GM23338 (cell line): ENCODE measurements around the gene SLC6A5. TPM values are rescaled to one million over a fixed set of nuclear protein-coding genes. Genes with fewer than 3 reads are reported as not detected.

Experiments
- ATAC-seq: fragments of 200-7000 bp; cut with Tn5 transposase; 3 replicates; pipeline ENCODE4 v1.9.1; 2020
- DNase-seq: peaks from one replicate; pipeline ENCODE4 v3.0.0-alpha.2; 2015; ENCODE audit warnings: low spot score
- H2AFZ ChIP-seq: fragments of 200-600 bp; sonication (generic); 2 replicates; pipeline ENCODE4 v1.8.0; 2016; ENCODE audit warnings: antibody characterized with exemption, mild to moderate bottlenecking, moderate library complexity
- H3F3A ChIP-seq: fragments of 200-600 bp; sonication (generic); replicated peaks from 2 replicates; pipeline ENCODE4 v1.8.0; 2017; ENCODE audit warnings: antibody characterized with exemption, mixed run types, low read depth
- H3K27ac ChIP-seq: fragments of 200-600 bp; sonication (generic); 2 replicates; pipeline ENCODE4 v1.6.1; 2016; ENCODE audit warnings: low read depth
- H3K27me3 ChIP-seq: fragments of 200-600 bp; sonication (generic); 2 replicates; pipeline ENCODE4 v1.8.0; 2016; ENCODE audit warnings: mild to moderate bottlenecking, mixed run types, moderate library complexity; ENCODE audit not compliant: insufficient read depth
- H3K36me3 ChIP-seq: fragments of 200-600 bp; sonication (generic); 2 replicates; pipeline ENCODE4 v1.8.0; 2016; ENCODE audit warnings: mild to moderate bottlenecking; ENCODE audit not compliant: insufficient read depth
- H3K4me1 ChIP-seq: fragments of 200-600 bp; sonication (generic); 2 replicates; pipeline ENCODE4 v1.8.0; 2016; ENCODE audit warnings: mild to moderate bottlenecking, moderate library complexity; ENCODE audit not compliant: insufficient read depth
- H3K4me2 ChIP-seq: fragments of 200-600 bp; sonication (generic); 2 replicates; pipeline ENCODE4 v1.7.1; 2017; ENCODE audit warnings: mixed run types
- H3K4me3 ChIP-seq: fragments of 200-600 bp; sonication (generic); 2 replicates; pipeline ENCODE4 v1.6.1; 2016; ENCODE audit warnings: mixed run types
- H3K79me2 ChIP-seq: fragments of 200-600 bp; sonication (generic); replicated peaks from 2 replicates; pipeline ENCODE4 v1.8.0; 2017; ENCODE audit warnings: mild to moderate bottlenecking; ENCODE audit not compliant: insufficient read depth
- H3K9me2 ChIP-seq: fragments of 200-600 bp; sonication (generic); 2 replicates; pipeline ENCODE4 v1.8.0; 2017; ENCODE audit not compliant: insufficient read depth
- H4K20me1 ChIP-seq: fragments of 200-600 bp; sonication (generic); replicated peaks from 2 replicates; pipeline ENCODE4 v1.8.0; 2017; ENCODE audit warnings: mild to moderate bottlenecking; ENCODE audit not compliant: insufficient read depth
- H3K27ac Mint-ChIP-seq: 2 replicates; pipeline ENCODE4 v1.8.0; 2020; ENCODE audit warnings: inconsistent platforms, mild to moderate bottlenecking, moderate library complexity, mixed read lengths
- H3K27me3 Mint-ChIP-seq: 3 replicates; pipeline ENCODE4 v1.8.0; 2022; ENCODE audit warnings: low read depth, mild to moderate bottlenecking, moderate library complexity, mixed read lengths, inconsistent platforms; ENCODE audit not compliant: insufficient read depth, poor library complexity
- H3K36me3 Mint-ChIP-seq: 3 replicates; pipeline ENCODE4 v1.8.0; 2021; ENCODE audit warnings: low read depth, mild to moderate bottlenecking, inconsistent platforms, moderate library complexity, mixed read lengths
- H3K4me1 Mint-ChIP-seq: 3 replicates; pipeline ENCODE4 v1.8.0; 2020; ENCODE audit warnings: mild to moderate bottlenecking, inconsistent platforms, mixed read lengths
- H3K4me3 Mint-ChIP-seq: 3 replicates; pipeline ENCODE4 v1.8.0; 2021; ENCODE audit warnings: moderate library complexity, mild to moderate bottlenecking, inconsistent platforms, mixed read lengths
- H3K9me3 Mint-ChIP-seq: 3 replicates; pipeline ENCODE4 v1.8.0; 2020; ENCODE audit warnings: moderate library complexity, mild to moderate bottlenecking, inconsistent platforms, mixed read lengths
- CREB1 ChIP-seq: fragments of 250-450 bp; sonication (Bioruptor Pico); IDR thresholded peaks from 2 replicates; pipeline ENCODE4 v1.5.0; 2020; ENCODE audit warnings: low read depth, mild to moderate bottlenecking, moderate library complexity
- EZH2 ChIP-seq: fragments of 200-600 bp; sonication (generic); IDR thresholded peaks from one replicate; pipeline ENCODE4 v1.8.0; 2017; ENCODE audit warnings: antibody characterized with exemption, mild to moderate bottlenecking, low read depth; ENCODE audit not compliant: unreplicated experiment
- EZH2phosphoT487 ChIP-seq: fragments of 200-600 bp; sonication (generic); IDR thresholded peaks from one replicate; pipeline ENCODE4 v1.8.1; 2018; ENCODE audit warnings: antibody characterized with exemption; ENCODE audit not compliant: unreplicated experiment
- JUNB ChIP-seq: IDR thresholded peaks from one replicate; pipeline ENCODE4 v1.6.1; 2016; ENCODE audit warnings: antibody characterized with exemption; ENCODE audit not compliant: unreplicated experiment
- NANOG ChIP-seq: IDR thresholded peaks from 2 replicates; pipeline ENCODE4 v1.6.1; 2016; ENCODE audit warnings: antibody characterized with exemption, borderline replicate concordance
- POLR2AphosphoS5 ChIP-seq: IDR thresholded peaks from 2 replicates; pipeline ENCODE4 v1.6.1; 2016; ENCODE audit warnings: antibody characterized with exemption, low read depth
- REST ChIP-seq: IDR thresholded peaks from one replicate; pipeline ENCODE4 v1.6.1; 2018; ENCODE audit warnings: antibody characterized with exemption; ENCODE audit not compliant: unreplicated experiment
- long read RNA-seq: library from polyadenylated mRNA; unstranded; transcript quantifications from one replicate; pipeline ENCODE4 v2.0.0, GENCODE V29; 2020; ENCODE audit not compliant: unreplicated experiment
- polyA plus RNA-seq: library from polyadenylated mRNA; unstranded; fragments of >200 nt; fragmentation: Nextera tagmentation; extraction: Ambion mirVana; gene quantifications from 2 replicates; pipeline ENCODE4 v1.2.1, GENCODE V29; 2016
- total RNA-seq: library from RNA; depleted of rRNA; stranded (reverse); fragments of >200 nt; shearing (Covaris generic); gene quantifications from 2 replicates; pipeline ENCODE4 v1.2.3, GENCODE V29; 2014; rRNA removed
- TF ChIP-seq, protein P1 (sequence below): fragments of 250-450 bp; sonication (Bioruptor Pico); IDR thresholded peaks from 2 replicates; pipeline ENCODE4 v1.5.0; 2020; ENCODE audit warnings: mild to moderate bottlenecking, moderate library complexity
- TF ChIP-seq, protein P2 (sequence below): IDR thresholded peaks from 2 replicates; pipeline ENCODE4 v1.6.1; 2016; ENCODE audit warnings: antibody characterized with exemption

Gene SLC6A5
- not detected in 2 replicates for total RNA-seq
- not detected in 2 replicates for polyA plus RNA-seq
- long read RNA-seq, result 0 reads

DNA sequence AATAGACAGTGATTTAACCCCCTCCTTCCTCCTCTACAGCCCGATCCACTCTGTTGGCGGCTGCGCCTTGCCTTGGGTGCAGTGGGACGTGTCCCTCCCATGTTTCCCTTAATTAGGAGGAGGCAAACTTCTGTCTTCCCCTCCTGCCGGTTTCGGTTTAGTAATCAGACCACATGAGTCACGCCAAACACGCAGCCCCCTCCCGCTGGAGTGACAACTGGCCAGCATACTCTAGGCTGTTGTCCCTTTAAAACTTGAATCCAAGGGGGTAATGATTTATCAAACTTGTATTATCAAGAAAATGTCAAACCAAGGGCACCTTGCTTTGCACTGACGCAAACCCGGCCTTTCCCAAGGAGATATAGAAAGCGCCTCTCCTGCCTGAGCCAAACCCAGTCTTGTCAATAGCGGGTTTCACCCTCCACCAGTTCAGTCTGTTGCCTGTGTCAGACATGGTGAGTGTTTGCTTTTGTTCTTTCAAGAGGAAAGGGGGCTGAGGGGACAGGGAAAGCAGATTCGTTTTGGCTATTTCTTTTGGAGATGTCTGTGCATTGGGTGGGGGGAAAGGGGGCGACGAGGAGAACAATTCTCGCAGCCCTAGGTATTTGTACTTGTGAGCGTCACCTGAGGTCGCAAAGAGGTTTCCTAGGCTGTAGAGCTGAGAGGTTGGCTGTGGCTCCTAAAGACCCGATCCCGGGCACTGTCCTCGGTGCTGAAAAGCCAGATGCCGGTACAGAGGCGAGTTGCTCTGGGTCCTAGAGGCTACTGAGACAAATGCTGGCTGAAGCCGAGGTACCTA lies at the start of gene SLC6A5:
Gene SLC6A5, plus strand, starts transcription at position 388 of the 799 bp plus-strand sequence. Its CDS starts 65 bp downstream, at position 453.
- Mint-ChIP-seq H3K4me1 (peaks cover 28% of the 10 kb centered on the region), H3K36me3 (no peaks in the 10 kb centered on the region), H3K27me3 (peaks cover 89% of the 10 kb centered on the region), H3K27ac (no peak within 1 kb of the TSS), H3K4me3 (peak within 1 kb of the TSS; percentile 23), H3K9me3 (no peaks in the 10 kb centered on the region)
- H3K9me2 ChIP-seq, result no peaks in the 10 kb centered on the region
- TF ChIP-seq EZH2 (peak; percentile 90), JUNB (no peak), EZH2phosphoT487 (peak; percentile 34), NANOG (no peak), CREB1 (CRISPR knock-in tag) (0 out of 2 replicates have a peak, but pooled peaks have one; percentile 16), REST (peak; percentile 94)
- H3K4me1 ChIP-seq, result peaks cover 34% of the 10 kb centered on the region
- H3K4me2 ChIP-seq, result peak within 1 kb of the TSS; percentile 94; the same call in 1 of the 2 replicates
- DNase-seq (peak; percentile 96), ATAC-seq (peak; percentile 61)
- peaks cover 98% of the 10 kb centered on the region for H3K27me3 ChIP-seq
- H2AFZ ChIP-seq, result 0 out of 2 replicates have a peak within 1 kb of the TSS, but pooled peaks have one; percentile 98
- no peaks in the 10 kb centered on the region for H3K36me3 ChIP-seq
- H4K20me1 ChIP-seq, result peaks cover 23% of the 10 kb centered on the region; the same call in 1 of the 2 replicates
- peaks cover 6% of the 10 kb centered on the region; the same call in 1 of the 2 replicates for H3F3A ChIP-seq
- no peak within 1 kb of the TSS for H3K27ac ChIP-seq
- H3K79me2 ChIP-seq, result no peaks in the 10 kb centered on the region
- peak within 1 kb of the TSS; percentile 73; the same call in 1 of the 2 replicates for H3K4me3 ChIP-seq

DNA sequence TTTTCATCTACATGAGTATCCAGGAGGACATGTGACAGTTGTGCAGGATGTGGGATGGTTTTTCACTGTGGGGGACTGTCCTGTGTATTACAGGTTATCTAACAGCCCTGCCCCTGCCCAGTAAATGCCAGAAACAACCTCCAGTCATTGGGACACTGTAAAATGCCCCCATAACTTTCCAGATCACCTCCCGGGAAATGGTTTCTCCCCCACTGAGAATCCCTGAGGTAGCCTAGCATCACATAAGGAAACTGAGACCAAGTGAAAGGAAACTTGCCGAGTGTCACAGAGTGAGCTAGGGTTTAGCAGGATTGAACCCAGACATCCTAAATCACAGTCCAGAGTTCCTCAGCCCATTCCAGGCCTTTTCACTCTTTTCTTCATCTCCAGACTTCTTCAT lies 48.3 kb upstream of the SLC6A5 start:
- Histone ChIP-seq H3K27ac (no peak overlapping the region), H3K9me2 (no peaks in the 10 kb centered on the region), H3K4me3 (no peak overlapping the region), H3K4me1 (no peaks in the 10 kb centered on the region), H3K79me2 (no peaks in the 10 kb centered on the region), H3K4me2 (no peak overlapping the region), H4K20me1 (no peaks in the 10 kb centered on the region), H3K36me3 (no peaks in the 10 kb centered on the region), H3F3A (no peaks in the 10 kb centered on the region), H3K27me3 (no peaks in the 10 kb centered on the region), H2AFZ (0 out of 2 replicates have a peak overlapping the region, but pooled peaks have one; percentile 47)
- ATAC-seq (no peak), DNase-seq (no peak)
- Mint-ChIP-seq H3K4me1 (no peaks in the 10 kb centered on the region), H3K27me3 (no peaks in the 10 kb centered on the region), H3K4me3 (no peak overlapping the region), H3K36me3 (peaks cover 2% of the 10 kb centered on the region), H3K27ac (no peak overlapping the region), H3K9me3 (peaks cover 11% of the 10 kb centered on the region)
- TF ChIP-seq, protein P1, sequence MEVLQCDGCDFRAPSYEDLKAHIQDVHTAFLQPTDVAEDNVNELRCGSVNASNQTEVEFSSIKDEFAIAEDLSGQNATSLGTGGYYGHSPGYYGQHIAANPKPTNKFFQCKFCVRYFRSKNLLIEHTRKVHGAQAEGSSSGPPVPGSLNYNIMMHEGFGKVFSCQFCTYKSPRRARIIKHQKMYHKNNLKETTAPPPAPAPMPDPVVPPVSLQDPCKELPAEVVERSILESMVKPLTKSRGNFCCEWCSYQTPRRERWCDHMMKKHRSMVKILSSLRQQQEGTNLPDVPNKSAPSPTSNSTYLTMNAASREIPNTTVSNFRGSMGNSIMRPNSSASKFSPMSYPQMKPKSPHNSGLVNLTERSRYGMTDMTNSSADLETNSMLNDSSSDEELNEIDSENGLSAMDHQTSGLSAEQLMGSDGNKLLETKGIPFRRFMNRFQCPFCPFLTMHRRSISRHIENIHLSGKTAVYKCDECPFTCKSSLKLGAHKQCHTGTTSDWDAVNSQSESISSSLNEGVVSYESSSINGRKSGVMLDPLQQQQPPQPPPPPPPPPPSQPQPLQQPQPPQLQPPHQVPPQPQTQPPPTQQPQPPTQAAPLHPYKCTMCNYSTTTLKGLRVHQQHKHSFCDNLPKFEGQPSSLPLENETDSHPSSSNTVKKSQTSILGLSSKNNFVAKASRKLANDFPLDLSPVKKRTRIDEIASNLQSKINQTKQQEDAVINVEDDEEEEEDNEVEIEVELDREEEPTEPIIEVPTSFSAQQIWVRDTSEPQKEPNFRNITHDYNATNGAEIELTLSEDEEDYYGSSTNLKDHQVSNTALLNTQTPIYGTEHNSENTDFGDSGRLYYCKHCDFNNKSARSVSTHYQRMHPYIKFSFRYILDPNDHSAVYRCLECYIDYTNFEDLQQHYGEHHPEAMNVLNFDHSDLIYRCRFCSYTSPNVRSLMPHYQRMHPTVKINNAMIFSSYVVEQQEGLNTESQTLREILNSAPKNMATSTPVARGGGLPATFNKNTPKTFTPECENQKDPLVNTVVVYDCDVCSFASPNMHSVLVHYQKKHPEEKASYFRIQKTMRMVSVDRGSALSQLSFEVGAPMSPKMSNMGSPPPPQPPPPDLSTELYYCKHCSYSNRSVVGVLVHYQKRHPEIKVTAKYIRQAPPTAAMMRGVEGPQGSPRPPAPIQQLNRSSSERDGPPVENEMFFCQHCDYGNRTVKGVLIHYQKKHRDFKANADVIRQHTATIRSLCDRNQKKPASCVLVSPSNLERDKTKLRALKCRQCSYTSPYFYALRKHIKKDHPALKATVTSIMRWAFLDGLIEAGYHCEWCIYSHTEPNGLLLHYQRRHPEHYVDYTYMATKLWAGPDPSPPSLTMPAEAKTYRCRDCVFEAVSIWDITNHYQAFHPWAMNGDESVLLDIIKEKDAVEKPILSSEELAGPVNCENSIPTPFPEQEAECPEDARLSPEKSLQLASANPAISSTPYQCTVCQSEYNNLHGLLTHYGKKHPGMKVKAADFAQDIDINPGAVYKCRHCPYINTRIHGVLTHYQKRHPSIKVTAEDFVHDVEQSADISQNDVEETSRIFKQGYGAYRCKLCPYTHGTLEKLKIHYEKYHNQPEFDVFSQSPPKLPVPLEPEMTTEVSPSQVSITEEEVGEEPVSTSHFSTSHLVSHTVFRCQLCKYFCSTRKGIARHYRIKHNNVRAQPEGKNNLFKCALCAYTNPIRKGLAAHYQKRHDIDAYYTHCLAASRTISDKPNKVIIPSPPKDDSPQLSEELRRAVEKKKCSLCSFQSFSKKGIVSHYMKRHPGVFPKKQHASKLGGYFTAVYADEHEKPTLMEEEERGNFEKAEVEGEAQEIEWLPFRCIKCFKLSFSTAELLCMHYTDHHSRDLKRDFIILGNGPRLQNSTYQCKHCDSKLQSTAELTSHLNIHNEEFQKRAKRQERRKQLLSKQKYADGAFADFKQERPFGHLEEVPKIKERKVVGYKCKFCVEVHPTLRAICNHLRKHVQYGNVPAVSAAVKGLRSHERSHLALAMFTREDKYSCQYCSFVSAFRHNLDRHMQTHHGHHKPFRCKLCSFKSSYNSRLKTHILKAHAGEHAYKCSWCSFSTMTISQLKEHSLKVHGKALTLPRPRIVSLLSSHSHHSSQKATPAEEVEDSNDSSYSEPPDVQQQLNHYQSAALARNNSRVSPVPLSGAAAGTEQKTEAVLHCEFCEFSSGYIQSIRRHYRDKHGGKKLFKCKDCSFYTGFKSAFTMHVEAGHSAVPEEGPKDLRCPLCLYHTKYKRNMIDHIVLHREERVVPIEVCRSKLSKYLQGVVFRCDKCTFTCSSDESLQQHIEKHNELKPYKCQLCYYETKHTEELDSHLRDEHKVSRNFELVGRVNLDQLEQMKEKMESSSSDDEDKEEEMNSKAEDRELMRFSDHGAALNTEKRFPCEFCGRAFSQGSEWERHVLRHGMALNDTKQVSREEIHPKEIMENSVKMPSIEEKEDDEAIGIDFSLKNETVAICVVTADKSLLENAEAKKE (CRISPR knock-in tag), result no peak
- TF ChIP-seq, protein P2, sequence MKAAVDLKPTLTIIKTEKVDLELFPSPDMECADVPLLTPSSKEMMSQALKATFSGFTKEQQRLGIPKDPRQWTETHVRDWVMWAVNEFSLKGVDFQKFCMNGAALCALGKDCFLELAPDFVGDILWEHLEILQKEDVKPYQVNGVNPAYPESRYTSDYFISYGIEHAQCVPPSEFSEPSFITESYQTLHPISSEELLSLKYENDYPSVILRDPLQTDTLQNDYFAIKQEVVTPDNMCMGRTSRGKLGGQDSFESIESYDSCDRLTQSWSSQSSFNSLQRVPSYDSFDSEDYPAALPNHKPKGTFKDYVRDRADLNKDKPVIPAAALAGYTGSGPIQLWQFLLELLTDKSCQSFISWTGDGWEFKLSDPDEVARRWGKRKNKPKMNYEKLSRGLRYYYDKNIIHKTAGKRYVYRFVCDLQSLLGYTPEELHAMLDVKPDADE, result no peak
- TF ChIP-seq CREB1 (CRISPR knock-in tag) (no peak), EZH2phosphoT487 (no peak), POLR2AphosphoS5 (no peak)
